Testis (tissue), 3 donors: ENCODE measurements around the gene NCL. TPM values are rescaled to one million over a fixed set of nuclear protein-coding genes. Genes with fewer than 3 reads are reported as not detected.

Experiments
- DNase-seq: peaks from one replicate; pipeline ENCODE4 v3.0.0-alpha.2; 2019
- H3K27ac ChIP-seq, 2 donors: fragments of 200-600 bp; sonication (generic); one replicate each; pipeline ENCODE4 v1.5.1; 2019
- H3K27me3 ChIP-seq: fragments of 200-600 bp; sonication (generic); one replicate; pipeline ENCODE4 v1.5.1; 2019
- H3K36me3 ChIP-seq: fragments of 200-600 bp; sonication (generic); one replicate; pipeline ENCODE4 v1.5.1; 2017; ENCODE audit warnings: low read depth; ENCODE audit errors: missing control alignments
- H3K4me1 ChIP-seq: fragments of 200-600 bp; sonication (generic); one replicate; pipeline ENCODE4 v1.5.1; 2019
- H3K4me3 ChIP-seq, 2 donors: fragments of 200-600 bp; sonication (generic); one replicate each; pipeline ENCODE4 v1.5.1; 2017 to 2019
- H3K9me3 ChIP-seq: fragments of 200-600 bp; sonication (generic); one replicate; pipeline ENCODE4 v1.5.1; 2017
- POLR2A ChIP-seq: fragments of 450-650 bp; IDR thresholded peaks from one replicate; pipeline ENCODE4 v1.6.1; 2017; ENCODE audit warnings: antibody characterized with exemption, mild to moderate bottlenecking, moderate library complexity
- WGBS, 2 donors: methylation state at CpG; one replicate each; pipeline ENCODE4 v1.1.5; 2018; 5-methylcytosine and 5-hydroxymethylcytosine counted together
- intact Hi-C: fragments of 100-400 bp; cut with DNase I; formaldehyde crosslinking; loops from one replicate; pipeline ENCODE4 v1.15.1; 2023; ENCODE audit warnings: low total_unique reads
- polyA plus RNA-seq: library from polyadenylated mRNA; stranded (reverse); fragments of 350-450 nt; fragmentation: Illumina TruSeq; extraction: RNeasy Lipid Tissue Mini Kit (QIAGEN cat#74804); gene quantifications from one replicate; pipeline ENCODE4 v1.2.3, GENCODE V29; 2014; ENCODE audit warnings: low read depth, low replicate concordance; ENCODE audit not compliant: insufficient read depth
- total RNA-seq, 2 donors: library from RNA; depleted of rRNA; stranded (reverse); fragments of >200 nt; gene quantifications; one replicate each; pipeline ENCODE4 v1.2.3, GENCODE V29; 2016
- TF ChIP-seq, protein P1 (sequence below), 3 experiments: fragments of 450-650 bp in 2 of 3; fragments of 200-600 bp in 1 of 3; sonication (generic) in 1 of 3; IDR thresholded peaks; one replicate each; pipeline ENCODE4 v1.5.1; 2016 to 2019; ENCODE audit warnings: antibody characterized with exemption in 3 of 3, mild to moderate bottlenecking in 2 of 3, moderate library complexity in 1 of 3

The NCL gene
- total and polyA plus RNA-seq, 3 donors from 2014 or later = 207 to 293 (median 224) TPM

DNA sequence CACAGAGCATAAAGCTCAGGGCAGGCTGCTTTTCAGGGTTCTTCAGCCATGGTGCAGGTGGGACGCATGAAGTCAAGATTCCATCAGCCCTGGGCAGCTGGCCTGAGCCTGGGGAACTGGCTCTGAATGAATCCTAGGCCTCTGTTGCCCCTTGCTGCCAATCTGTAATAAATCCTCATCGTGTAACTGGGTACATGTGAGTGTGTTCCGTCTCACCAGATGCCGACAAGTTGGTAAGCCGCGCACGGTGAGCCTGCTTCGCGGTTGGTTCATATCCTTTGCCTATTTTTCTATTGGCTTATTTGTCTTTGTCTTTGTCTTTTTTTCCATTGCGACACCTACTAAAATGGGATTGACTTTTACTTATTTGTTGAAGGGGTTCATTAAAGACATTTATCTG is 41.1 kb downstream of the NCL start:
- intact Hi-C loops = no loop called here
- WGBS, 2 donors = 96% methylated on average over 9 to 10 of the region's 10 CpGs
- no peak overlapping the region for H3K4me3 ChIP-seq
- DNase-seq = no peak
- peaks cover 10% of the 10 kb centered on the region for H3K4me1 ChIP-seq
- H3K27ac ChIP-seq = no peak overlapping the region
- H3K9me3 ChIP-seq = no peaks in the 10 kb centered on the region
- no peak for TF ChIP-seq POLR2A
- TF ChIP-seq, protein P1, sequence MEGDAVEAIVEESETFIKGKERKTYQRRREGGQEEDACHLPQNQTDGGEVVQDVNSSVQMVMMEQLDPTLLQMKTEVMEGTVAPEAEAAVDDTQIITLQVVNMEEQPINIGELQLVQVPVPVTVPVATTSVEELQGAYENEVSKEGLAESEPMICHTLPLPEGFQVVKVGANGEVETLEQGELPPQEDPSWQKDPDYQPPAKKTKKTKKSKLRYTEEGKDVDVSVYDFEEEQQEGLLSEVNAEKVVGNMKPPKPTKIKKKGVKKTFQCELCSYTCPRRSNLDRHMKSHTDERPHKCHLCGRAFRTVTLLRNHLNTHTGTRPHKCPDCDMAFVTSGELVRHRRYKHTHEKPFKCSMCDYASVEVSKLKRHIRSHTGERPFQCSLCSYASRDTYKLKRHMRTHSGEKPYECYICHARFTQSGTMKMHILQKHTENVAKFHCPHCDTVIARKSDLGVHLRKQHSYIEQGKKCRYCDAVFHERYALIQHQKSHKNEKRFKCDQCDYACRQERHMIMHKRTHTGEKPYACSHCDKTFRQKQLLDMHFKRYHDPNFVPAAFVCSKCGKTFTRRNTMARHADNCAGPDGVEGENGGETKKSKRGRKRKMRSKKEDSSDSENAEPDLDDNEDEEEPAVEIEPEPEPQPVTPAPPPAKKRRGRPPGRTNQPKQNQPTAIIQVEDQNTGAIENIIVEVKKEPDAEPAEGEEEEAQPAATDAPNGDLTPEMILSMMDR (IDR thresholded peaks at IDR 0.05) = no peak
- no peaks in the 10 kb centered on the region for H3K36me3 ChIP-seq
- no peaks in the 10 kb centered on the region for H3K27me3 ChIP-seq

DNA sequence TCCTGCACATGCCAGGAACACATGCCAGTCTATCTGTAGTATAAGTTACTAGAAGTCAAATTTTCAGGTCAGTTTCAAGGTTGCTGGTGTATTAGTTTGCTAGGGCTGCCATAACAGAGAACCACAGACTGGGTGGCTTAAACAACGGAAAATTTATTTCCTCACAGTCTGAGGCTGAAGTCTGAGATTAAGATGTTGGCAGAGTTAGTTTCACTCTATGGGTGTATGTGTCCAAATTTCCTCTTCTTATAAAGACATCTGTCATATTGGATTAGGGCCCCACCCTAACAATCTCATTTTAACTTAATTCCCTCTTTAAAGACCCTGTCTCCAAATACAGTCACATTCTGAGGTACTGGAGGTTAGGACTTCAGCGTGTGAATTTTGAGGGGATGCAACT is 42.2 kb downstream of the NCL start:
- no peak for TF ChIP-seq POLR2A
- TF ChIP-seq, protein P1 (IDR thresholded peaks at IDR 0.05) = no peak

DNA sequence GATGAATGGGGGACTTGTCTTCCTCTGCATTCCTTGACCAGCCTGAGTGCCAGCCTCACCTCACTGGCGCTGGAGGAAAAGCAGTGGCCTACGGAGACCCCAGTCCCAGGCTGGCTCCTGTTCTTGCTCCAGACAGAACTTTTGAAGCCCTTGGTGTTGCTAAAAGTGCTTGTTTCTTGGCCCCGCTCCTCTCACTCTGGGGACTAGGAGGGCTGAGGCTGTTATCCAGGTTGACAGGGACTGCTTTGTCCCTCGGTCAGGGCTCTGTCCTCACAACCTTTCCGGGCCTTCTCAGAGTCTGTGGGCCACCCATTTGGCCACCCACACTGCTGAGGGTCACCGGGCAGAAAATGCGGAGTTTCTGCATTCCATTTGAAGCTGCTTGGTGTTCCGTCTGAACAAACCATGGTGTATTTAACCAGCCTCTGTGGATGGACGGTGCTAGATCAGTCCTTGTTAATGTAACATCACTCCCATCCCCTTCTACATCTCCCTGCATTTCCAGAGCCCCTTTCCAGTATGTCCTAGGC is 43.2 kb downstream of the NCL start:
- TF ChIP-seq POLR2A = no peak
- TF ChIP-seq, protein P1 (IDR thresholded peaks at IDR 0.05) = no peak
- WGBS, 2 donors = 52 to 65% methylated on average over 9 of the region's 9 CpGs
- Histone ChIP-seq H3K36me3 (no peaks in the 10 kb centered on the region), H3K4me1 (peaks cover 10% of the 10 kb centered on the region), H3K27me3 (no peaks in the 10 kb centered on the region), H3K27ac (no peak overlapping the region), H3K9me3 (no peaks in the 10 kb centered on the region), H3K4me3 (no peak overlapping the region)
- intact Hi-C loops = no loop called here
- no peak for DNase-seq

More for the DNA sequence above, 42.2 kb downstream of the NCL start:
- Histone ChIP-seq H3K27ac (no peak overlapping the region), H3K27me3 (no peaks in the 10 kb centered on the region), H3K4me1 (peaks cover 10% of the 10 kb centered on the region), H3K9me3 (no peaks in the 10 kb centered on the region), H3K4me3 (no peak overlapping the region), H3K36me3 (no peaks in the 10 kb centered on the region)
- intact Hi-C loops = no loop called here
- 77 to 87% methylated on average over 2 of the region's 2 CpGs for WGBS, 2 donors
- DNase-seq = no peak

DNA sequence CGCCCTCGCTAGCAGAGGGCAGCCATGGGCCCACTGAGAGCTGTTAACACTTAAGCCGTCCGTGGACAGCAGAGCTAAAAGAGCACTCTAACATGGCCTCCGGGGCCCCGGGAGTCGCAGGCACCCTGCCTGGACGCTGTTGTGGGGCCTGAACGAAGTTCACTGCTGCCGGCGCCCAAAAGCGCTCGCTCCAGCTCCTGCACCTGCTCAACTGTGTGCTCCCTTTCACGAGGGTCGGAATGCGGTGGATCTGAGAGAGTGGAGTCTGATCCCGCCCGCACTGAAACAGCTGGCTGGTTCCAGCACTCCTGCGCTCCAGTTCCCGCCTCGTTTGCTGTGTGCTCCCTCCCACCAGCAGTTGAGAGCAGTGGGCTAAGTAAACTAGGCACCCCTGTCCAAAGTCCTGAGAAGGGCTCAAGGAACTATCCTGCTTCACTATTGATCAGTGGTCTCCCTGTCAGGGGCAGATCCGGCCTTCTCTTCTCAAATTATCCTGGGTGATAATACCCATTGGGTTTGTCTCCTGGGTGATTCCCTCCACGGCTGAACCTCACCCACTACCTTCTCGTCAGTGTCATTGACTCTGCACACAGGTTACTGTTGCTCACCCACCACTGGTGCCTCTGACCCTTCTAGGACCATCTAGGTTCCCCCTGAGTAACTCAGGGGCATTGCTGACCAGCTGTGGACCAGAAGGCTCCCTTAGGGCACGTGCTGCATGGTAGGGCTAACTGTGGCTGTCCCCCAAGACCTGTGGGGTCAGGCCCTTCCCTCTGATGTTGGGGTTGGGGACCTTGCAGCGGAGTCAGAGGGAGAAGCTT is 45.3 kb downstream of the NCL start:
- 68 to 78% methylated on average over 23 to 26 of the region's 26 CpGs for WGBS, 2 donors
- no peak for TF ChIP-seq POLR2A
- H3K27me3 ChIP-seq = no peaks in the 10 kb centered on the region
- intact Hi-C loops = loop anchor here (10.0 kb wide), 2 partner anchors 124 to 184 kb away; no protein-coding TSS in a partner anchor
- no peak overlapping the region for H3K4me3 ChIP-seq
- H3K36me3 ChIP-seq = no peaks in the 10 kb centered on the region
- peaks cover 10% of the 10 kb centered on the region for H3K4me1 ChIP-seq
- no peak for DNase-seq
- H3K9me3 ChIP-seq = no peaks in the 10 kb centered on the region
- H3K27ac ChIP-seq = no peak overlapping the region

DNA sequence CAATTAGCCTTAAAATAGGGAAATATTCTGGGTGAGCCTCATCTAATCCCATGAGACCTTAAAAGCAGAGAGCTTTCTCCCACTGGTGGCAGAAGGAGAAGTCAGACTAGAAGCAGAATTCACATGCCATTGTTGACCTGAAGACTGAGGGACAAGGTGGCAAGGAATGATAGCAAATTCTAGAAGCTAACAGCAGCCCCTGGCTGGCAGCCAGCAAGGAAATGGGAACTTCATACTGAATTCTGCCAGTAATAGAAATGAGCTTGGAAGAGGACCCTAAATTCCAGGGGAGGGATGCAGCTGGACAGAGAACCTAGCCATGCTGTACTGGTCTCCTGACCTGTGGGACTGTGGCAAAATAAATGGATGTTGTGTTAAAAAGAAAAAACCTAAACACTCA is 49.3 kb downstream of the NCL start:
- no peaks in the 10 kb centered on the region for H3K27me3 ChIP-seq
- TF ChIP-seq, protein P1 (IDR thresholded peaks at IDR 0.05) = no peak
- TF ChIP-seq POLR2A = no peak
- H3K4me1 ChIP-seq = peaks cover 4% of the 10 kb centered on the region
- H3K9me3 ChIP-seq = no peaks in the 10 kb centered on the region
- intact Hi-C loops = loop anchor here (10.0 kb wide), 2 partner anchors 120 to 180 kb away; no protein-coding TSS in a partner anchor
- DNase-seq = peak; percentile 51
- no peaks in the 10 kb centered on the region for H3K36me3 ChIP-seq
- H3K27ac ChIP-seq = no peak overlapping the region
- H3K4me3 ChIP-seq = no peak overlapping the region
